ENCODE results near the gene B3GNT7.
"Not testable (repeated sequence)": the region's sequence is repeated elsewhere in the genome, so short reads cannot be mapped to it uniquely, and the experiment has no call there.

Gene B3GNT7

DNA sequence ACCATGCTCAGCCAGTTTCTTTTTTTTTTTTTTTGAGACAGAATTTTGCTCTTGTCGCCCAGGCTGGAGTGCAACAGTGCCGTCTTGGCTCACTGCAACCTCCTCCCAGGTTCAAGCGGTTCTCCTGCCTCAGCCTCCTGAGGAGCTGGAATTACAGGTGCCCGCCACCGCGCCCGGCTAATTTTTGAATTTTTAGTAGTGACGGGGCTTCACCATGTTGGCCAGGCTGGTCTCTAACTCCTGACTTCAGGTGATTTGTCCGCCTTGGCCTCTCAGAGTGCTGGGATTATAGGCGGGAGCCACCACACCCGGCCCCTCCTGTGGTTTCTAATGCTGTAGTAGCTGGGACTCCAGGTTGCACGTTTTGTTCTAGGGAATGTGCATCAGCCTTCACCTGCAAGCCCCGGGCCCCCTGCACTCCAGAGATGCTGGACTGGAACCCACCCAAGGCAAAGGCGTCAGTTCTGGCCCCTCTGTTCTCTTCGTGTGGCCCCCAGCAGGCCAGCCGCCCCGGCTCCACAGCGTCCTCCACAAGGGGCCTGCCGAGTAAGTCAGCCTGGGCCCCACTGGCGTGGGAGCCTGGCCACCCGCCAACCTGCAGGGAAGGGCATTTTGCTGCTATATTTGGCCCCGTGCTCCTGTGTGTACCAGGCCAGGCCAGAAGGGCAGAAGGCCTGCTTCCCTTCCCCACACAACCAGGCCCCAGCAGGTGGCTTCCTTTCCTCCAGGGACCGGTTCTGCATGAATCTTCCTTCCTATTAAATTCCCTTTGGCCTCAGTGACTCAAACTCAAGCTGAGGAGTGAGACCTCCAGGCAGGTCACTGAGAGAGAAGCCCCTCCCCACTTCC, 25.7 kb upstream of the B3GNT7 start:
- Histone ChIP-seq H3K36me3 (ENCODE audit: control insufficient read depth, insufficient read depth, low read length, severe bottlenecking) (peaks cover 3% of the 10 kb centered on the region), H3K27me3 (replicated peaks; ENCODE audit: control insufficient read depth, insufficient read depth, low read length) (no peaks in the 10 kb centered on the region), H3K9me3 (ENCODE audit: control insufficient read depth, low read length) (no peaks in the 10 kb centered on the region), H3K9ac (ENCODE audit: low read length) (no peak overlapping the region), H3K4me1 (ENCODE audit: control insufficient read depth, insufficient read depth, low read length) (peaks cover 3% of the 10 kb centered on the region), H3K4me3 (ENCODE audit: low read length) (no peak overlapping the region)
- no peak for DNase-seq (ENCODE audit: low read depth)

DNA sequence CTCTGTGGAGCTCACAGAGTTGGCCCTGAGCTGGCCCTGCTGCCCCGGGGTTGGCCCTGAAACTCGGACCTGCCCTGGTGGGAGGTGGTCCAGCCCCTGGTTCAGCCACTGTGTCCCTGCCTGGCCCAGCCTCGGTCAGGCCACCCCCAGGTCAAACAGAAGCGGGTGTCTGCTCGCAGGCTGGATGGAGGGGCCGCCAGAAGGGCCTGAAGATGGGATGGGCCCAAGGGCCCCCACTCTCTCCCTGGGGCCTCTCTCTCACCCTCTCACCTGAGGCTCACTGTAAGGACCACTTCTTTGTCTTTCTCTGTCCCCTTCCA, 25.1 kb upstream of the B3GNT7 start:
- Histone ChIP-seq H3K4me3 (ENCODE audit: low read length) (no peak overlapping the region), H3K36me3 (ENCODE audit: control insufficient read depth, insufficient read depth, low read length, severe bottlenecking) (peaks cover 3% of the 10 kb centered on the region), H3K9ac (ENCODE audit: low read length) (no peak overlapping the region), H3K9me3 (ENCODE audit: control insufficient read depth, low read length) (no peaks in the 10 kb centered on the region), H3K4me1 (ENCODE audit: control insufficient read depth, insufficient read depth, low read length) (no peaks in the 10 kb centered on the region), H3K27me3 (replicated peaks; ENCODE audit: control insufficient read depth, insufficient read depth, low read length) (no peaks in the 10 kb centered on the region)
- no peak for DNase-seq (ENCODE audit: low read depth)

DNA sequence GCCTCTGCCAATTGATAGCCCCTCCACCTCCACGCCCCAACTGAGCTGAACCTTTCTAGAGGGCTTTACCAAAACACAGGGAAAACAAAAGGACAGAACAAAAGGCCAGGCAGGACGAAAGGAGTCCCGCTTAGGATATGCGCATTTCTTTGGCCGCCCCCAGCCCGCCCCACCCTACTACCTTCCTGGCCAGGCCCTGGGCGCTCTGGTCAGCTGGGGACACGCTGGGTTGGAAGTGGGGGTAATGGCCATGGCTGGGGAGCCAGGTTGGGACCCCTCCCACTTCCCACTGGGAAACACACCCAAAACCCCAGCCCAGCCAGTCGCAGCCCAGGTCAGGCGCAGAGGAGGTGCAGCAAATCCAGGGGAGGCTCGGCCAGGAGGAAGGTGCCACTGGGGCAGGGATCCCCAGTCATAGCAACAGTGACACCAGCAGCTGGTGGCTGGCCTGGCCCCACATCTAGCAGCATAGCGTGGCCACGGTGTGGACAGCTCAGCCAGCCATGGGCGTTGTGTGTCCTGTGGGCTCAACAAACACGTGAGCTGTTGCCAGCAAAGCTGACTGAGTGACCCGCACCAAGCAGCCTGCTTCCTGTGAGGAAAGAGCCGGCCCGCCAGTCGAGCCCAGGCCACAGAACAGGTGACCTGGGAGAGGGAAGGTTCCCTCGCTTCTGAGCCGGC, 24.6 kb upstream of the B3GNT7 start:
- H3K4me3 ChIP-seq (ENCODE audit: low read length): no peak overlapping the region
- peaks cover 3% of the 10 kb centered on the region for H3K36me3 ChIP-seq (ENCODE audit: control insufficient read depth, insufficient read depth, low read length, severe bottlenecking)
- no peak overlapping the region for H3K9ac ChIP-seq (ENCODE audit: low read length)
- H3K9me3 ChIP-seq (ENCODE audit: control insufficient read depth, low read length): no peaks in the 10 kb centered on the region
- H3K4me1 ChIP-seq (ENCODE audit: control insufficient read depth, insufficient read depth, low read length): no peaks in the 10 kb centered on the region
- no peaks in the 10 kb centered on the region for H3K27me3 ChIP-seq (replicated peaks; ENCODE audit: control insufficient read depth, insufficient read depth, low read length)
- DNase-seq (ENCODE audit: low read depth): no peak

GRCh38 chr2:231371430-231372054, 24.0 kb upstream of the B3GNT7 start:
- Histone ChIP-seq H3K4me3 (ENCODE audit: low read length) (no peak overlapping the region), H3K4me1 (ENCODE audit: control insufficient read depth, insufficient read depth, low read length) (no peaks in the 10 kb centered on the region), H3K36me3 (ENCODE audit: control insufficient read depth, insufficient read depth, low read length, severe bottlenecking) (peaks cover 3% of the 10 kb centered on the region), H3K27me3 (replicated peaks; ENCODE audit: control insufficient read depth, insufficient read depth, low read length) (no peaks in the 10 kb centered on the region), H3K9ac (ENCODE audit: low read length) (no peak overlapping the region), H3K9me3 (ENCODE audit: control insufficient read depth, low read length) (no peaks in the 10 kb centered on the region)
- DNase-seq (ENCODE audit: low read depth): no peak

DNA sequence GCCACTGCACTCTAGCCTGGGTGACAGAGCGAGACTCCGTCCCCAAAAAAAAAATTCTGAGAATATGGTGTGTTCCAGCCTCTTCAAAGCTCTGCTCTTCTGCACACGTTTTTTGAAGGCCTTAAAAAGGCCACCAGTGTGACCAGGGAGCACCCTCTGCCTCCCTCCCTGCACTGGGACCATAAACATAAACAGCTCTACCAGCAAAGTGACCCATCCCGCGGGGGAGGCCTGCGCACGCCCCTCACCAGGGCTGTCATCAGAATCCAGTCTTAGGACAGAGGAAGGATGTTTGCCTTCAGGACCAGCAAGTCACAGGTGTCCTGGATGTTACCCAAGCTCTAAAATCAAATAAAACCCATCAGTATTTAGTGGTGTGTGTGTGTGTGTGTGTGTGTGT, 23.2 kb upstream of the B3GNT7 start:
- H3K4me3 ChIP-seq (ENCODE audit: low read length): no peak overlapping the region
- no peaks in the 10 kb centered on the region for H3K9me3 ChIP-seq (ENCODE audit: control insufficient read depth, low read length)
- H3K9ac ChIP-seq (ENCODE audit: low read length): no peak overlapping the region
- no peaks in the 10 kb centered on the region for H3K4me1 ChIP-seq (ENCODE audit: control insufficient read depth, insufficient read depth, low read length)
- peaks cover 3% of the 10 kb centered on the region for H3K36me3 ChIP-seq (ENCODE audit: control insufficient read depth, insufficient read depth, low read length, severe bottlenecking)
- DNase-seq (ENCODE audit: low read depth): no peak
- peaks cover 2% of the 10 kb centered on the region for H3K27me3 ChIP-seq (replicated peaks; ENCODE audit: control insufficient read depth, insufficient read depth, low read length)

GRCh38 chr2:231373184-231373583, 22.3 kb upstream of the B3GNT7 start:
- H3K36me3 ChIP-seq (ENCODE audit: control insufficient read depth, insufficient read depth, low read length, severe bottlenecking): peaks cover 3% of the 10 kb centered on the region
- no peak for DNase-seq (ENCODE audit: low read depth)
- H3K4me3 ChIP-seq (ENCODE audit: low read length): no peak overlapping the region
- peaks cover 2% of the 10 kb centered on the region for H3K27me3 ChIP-seq (replicated peaks; ENCODE audit: control insufficient read depth, insufficient read depth, low read length)
- no peak overlapping the region for H3K9ac ChIP-seq (ENCODE audit: low read length)
- H3K4me1 ChIP-seq (ENCODE audit: control insufficient read depth, insufficient read depth, low read length): no peaks in the 10 kb centered on the region
- no peaks in the 10 kb centered on the region for H3K9me3 ChIP-seq (ENCODE audit: control insufficient read depth, low read length)

DNA sequence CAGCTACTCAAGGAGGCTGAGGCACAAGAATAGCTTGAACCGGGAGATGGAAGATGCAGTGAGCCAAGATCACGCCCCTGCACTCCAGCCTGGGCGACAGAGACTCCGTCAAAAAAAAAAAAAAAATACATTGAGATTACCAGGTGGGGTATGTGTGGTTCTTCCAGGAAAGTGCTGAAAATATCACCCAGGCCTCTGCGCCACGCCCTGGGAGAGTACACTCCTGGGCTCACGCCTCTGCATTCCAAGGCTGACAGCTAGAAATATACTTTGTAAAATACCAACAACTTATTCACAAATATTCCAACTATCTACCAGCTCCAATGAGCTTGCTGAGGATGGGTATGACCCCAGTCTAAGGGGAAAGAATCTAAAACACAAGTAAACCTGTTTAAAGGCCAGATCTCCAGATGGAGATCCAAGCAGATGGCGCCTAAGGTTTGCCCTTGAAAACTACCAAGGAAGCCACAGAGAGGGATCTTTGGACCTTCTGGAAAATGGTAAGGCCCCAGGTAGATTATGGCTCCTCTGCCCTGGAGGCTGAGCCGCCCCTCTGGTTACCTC, 21.6 kb upstream of the B3GNT7 start:
- peaks cover 2% of the 10 kb centered on the region for H3K27me3 ChIP-seq (replicated peaks; ENCODE audit: control insufficient read depth, insufficient read depth, low read length)
- peaks cover 3% of the 10 kb centered on the region for H3K36me3 ChIP-seq (ENCODE audit: control insufficient read depth, insufficient read depth, low read length, severe bottlenecking)
- DNase-seq (ENCODE audit: low read depth): no peak
- no peak overlapping the region for H3K9ac ChIP-seq (ENCODE audit: low read length)
- H3K4me3 ChIP-seq (ENCODE audit: low read length): no peak overlapping the region
- H3K9me3 ChIP-seq (ENCODE audit: control insufficient read depth, low read length): no peaks in the 10 kb centered on the region
- H3K4me1 ChIP-seq (ENCODE audit: control insufficient read depth, insufficient read depth, low read length): no peaks in the 10 kb centered on the region

DNA sequence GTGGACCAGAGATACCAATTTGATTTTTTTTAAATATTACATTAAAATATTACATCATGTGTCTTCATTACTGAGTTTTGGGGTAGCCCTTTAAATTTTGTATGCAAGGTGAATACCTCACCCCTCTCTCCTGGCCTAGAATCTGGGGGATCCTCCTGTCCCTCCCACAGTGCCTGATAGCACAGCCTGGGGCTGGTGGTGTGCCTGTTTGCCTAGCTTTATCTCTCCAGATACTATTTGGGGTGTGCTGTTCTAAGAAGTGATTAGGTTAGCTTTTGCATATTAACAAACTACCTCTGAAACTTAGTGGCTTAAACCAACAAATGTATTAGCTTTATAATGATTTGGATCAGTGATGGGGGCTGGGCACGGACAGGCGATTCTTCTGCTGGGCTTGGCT, 20.7 kb upstream of the B3GNT7 start:
- no peaks in the 10 kb centered on the region for H3K9me3 ChIP-seq (ENCODE audit: control insufficient read depth, low read length)
- H3K36me3 ChIP-seq (ENCODE audit: control insufficient read depth, insufficient read depth, low read length, severe bottlenecking): peaks cover 3% of the 10 kb centered on the region
- no peaks in the 10 kb centered on the region for H3K4me1 ChIP-seq (ENCODE audit: control insufficient read depth, insufficient read depth, low read length)
- H3K27me3 ChIP-seq (replicated peaks; ENCODE audit: control insufficient read depth, insufficient read depth, low read length): peaks cover 2% of the 10 kb centered on the region
- H3K4me3 ChIP-seq (ENCODE audit: low read length): no peak overlapping the region
- no peak for DNase-seq (ENCODE audit: low read depth)
- H3K9ac ChIP-seq (ENCODE audit: low read length): no peak overlapping the region

GRCh38 chr2:231375994-231376615, 19.4 kb upstream of the B3GNT7 start:
- not testable (repeated sequence) for H3K4me3 ChIP-seq (ENCODE audit: low read length); H3K36me3 ChIP-seq (ENCODE audit: control insufficient read depth, insufficient read depth, low read length, severe bottlenecking); H3K9ac ChIP-seq (ENCODE audit: low read length); DNase-seq (ENCODE audit: low read depth); H3K4me1 ChIP-seq (ENCODE audit: control insufficient read depth, insufficient read depth, low read length); H3K27me3 ChIP-seq (replicated peaks; ENCODE audit: control insufficient read depth, insufficient read depth, low read length); H3K9me3 ChIP-seq (ENCODE audit: control insufficient read depth, low read length)

GRCh38 chr2:231376857-231377256, 18.7 kb upstream of the B3GNT7 start:
- no peak overlapping the region for H3K4me3 ChIP-seq (ENCODE audit: low read length)
- DNase-seq (ENCODE audit: low read depth): no peak
- peaks cover 2% of the 10 kb centered on the region for H3K27me3 ChIP-seq (replicated peaks; ENCODE audit: control insufficient read depth, insufficient read depth, low read length)
- H3K9ac ChIP-seq (ENCODE audit: low read length): no peak overlapping the region
- H3K9me3 ChIP-seq (ENCODE audit: control insufficient read depth, low read length): no peaks in the 10 kb centered on the region
- H3K36me3 ChIP-seq (ENCODE audit: control insufficient read depth, insufficient read depth, low read length, severe bottlenecking): no peaks in the 10 kb centered on the region
- H3K4me1 ChIP-seq (ENCODE audit: control insufficient read depth, insufficient read depth, low read length): no peaks in the 10 kb centered on the region

Measured in adipocyte (in vitro differentiated cells).